HG03571 (cell line): ENCODE results near the gene CHSY3.
A peak's percentile ranks its signal among the peaks of the same experiment; 100 is the strongest.

Experiments
- ATAC-seq: cut with Tn5 transposase; IDR thresholded peaks from one replicate; pipeline ENCODE4 v1.9.1; 2021; ENCODE audit not compliant: unreplicated experiment

The CHSY3 gene

GRCh38 chr5:129904102-129904666 is at the start of gene CHSY3:
Gene CHSY3, plus strand, starts transcription at chr5:129904465.
- ATAC-seq: peak; percentile 62

DNA sequence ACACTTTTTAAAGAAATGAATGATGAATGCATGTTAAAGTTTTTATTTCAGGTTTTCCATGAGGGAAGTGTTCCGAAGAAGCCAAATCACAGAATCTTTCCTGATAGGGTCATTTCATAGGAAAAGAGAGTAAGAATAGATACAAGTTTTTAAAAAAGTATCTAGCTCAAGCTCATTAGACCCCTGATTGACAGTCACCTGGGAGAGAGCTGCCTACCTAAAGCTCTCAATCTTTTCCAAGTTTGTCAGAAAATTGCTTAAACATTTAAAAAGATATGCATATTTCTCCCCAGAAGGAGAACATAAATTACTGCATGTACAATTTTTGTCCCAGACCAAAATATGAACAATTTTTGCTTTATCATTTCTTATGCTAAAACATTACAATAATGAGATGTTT is 47.9 kb upstream of the CHSY3 start:
- no peak for ATAC-seq

GRCh38 chr5:129857116-129857515 is 47.1 kb upstream of the CHSY3 start:
- ATAC-seq: no peak

DNA sequence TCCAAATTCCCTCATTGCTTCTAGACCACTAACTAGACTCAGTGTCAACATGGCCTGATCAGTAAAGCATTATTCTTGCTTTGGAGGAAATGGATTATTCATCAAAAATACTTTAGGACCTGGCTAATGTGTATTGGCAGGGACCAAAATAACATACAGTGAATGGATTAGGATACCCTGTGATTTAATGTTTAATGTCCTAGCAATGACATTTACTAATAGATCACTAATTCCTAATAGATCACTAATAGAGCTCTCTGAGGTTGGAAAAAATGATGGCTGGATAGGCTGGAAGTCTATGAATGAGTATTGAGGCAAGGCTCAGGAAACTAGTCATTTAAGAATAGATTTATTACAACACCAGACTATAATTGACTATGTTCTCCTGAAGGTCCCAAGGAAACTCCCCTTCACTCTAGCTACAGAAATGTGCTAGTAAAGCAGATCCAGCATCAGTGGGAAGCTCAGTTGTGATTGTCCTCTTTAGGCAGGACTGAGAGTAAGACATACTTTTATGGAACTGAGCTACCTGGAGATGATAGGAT is 46.1 kb upstream of the CHSY3 start:
- ATAC-seq: no peak

DNA sequence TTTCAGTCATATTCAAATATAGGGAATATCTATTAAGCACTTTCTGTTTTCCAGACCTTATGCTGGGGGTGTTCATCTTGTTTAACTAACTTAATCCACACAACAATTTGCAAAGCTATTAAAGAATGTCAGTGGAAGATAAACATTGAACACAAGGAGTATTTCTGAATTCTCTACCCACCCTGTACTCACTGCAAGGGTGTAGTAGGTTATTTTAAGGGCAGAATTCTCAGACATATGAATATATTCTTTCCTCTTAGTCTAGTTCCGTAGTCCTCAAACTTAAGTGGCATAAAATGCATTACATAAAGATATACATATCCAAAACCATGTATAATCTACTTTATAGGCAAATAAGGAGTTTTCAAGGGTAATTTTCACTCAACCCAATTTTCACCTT is 19.9 kb upstream of the CHSY3 start:
- no peak for ATAC-seq

- ATAC-seq: no peak
Measured at GRCh38 chr5:129899454-129899853, 4.8 kb upstream of the CHSY3 start.

GRCh38 chr5:129902816-129903215 is 1.4 kb upstream of the CHSY3 start:
- no peak for ATAC-seq

GRCh38 chr5:129903466-129904101 is 681 bp upstream of the CHSY3 start:
- no peak for ATAC-seq

- peak; percentile 45 for ATAC-seq
Measured at GRCh38 chr5:129904667-129905472, 605 bp downstream of the CHSY3 start.

DNA sequence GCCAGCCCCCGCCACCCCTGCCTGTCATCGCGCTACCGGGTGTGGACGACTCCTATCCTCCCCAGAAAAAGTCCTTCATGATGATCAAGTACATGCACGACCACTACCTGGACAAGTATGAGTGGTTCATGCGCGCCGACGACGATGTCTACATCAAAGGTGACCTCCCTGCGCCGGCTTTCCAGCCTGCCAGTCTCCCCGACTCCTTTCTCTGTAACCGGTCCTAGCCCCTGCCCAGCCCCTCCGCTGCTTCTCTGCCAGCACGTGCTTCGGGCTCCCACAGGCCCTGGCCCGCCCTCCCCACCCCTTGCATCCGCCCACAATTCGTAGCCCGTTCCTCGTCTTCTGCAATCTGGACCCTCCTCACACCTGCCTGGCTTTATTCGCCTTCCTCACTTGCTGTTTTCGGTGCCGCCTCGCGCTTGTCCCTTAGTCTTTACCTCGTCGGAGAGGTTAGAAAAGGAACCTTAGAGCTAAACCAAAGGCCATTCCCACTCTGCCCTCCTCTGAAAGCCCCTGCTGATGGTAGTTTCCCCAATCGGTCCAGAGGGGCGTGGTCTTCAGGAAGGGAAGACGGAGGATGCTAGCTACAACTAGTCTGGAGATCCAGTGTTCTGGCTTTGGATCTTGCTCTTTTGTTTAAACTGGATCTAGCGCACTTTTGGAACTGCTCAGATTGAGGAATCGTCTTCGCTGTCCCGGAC is 1.4 kb downstream of the CHSY3 start:
- ATAC-seq: no peak

- ATAC-seq: no peak
Measured at GRCh38 chr5:129906177-129906887, 2.1 kb downstream of the CHSY3 start.

DNA sequence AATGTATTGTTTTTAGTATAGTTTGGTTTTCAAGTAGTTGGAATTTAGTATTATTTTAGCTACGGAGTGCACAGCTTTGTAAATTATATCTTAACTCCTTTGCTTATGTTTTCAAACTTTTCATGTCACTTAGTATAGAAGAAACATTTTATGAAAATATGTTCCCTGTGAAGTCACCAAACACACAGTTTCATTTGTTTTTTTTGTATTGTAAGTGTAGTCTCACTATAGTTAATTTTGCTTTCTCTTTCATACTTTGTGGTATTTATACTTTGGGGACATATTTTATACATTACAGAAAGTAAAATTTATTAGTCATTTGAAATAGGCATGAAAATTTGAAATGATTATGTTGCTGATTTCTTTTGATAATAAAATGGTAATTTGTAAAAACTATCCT is 5.0 kb downstream of the CHSY3 start:
- ATAC-seq: no peak

DNA sequence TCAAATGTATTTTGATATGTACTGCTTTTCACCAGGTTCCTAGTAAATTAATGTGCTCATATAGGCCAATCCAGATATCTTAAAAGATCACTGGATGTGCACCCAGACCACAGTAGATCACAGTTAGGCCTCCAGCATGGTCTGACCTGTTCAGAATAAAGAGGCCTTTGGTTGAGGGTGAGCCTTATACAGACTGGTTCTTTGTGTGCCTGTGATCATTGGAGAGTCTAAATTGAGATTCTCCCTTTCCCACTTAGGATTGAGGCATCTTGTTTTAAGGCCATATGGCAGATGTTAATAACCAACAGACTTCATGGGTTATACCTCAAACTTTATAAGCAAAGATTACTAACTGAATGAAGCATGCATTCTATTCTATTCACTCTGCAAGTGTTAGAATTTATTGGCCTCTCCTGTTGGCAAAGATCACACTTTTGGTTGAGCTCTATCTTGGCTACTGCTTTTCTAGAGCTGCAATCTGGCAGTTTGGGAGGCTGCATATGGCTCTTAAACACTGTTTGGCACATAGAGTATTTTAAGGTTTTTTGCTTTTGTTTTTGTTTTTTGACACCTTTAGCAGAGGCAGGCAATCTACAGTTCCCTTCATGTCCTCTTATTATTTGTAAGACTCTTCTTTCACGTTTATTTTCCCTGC is 8.5 kb downstream of the CHSY3 start:
- ATAC-seq: no peak

DNA sequence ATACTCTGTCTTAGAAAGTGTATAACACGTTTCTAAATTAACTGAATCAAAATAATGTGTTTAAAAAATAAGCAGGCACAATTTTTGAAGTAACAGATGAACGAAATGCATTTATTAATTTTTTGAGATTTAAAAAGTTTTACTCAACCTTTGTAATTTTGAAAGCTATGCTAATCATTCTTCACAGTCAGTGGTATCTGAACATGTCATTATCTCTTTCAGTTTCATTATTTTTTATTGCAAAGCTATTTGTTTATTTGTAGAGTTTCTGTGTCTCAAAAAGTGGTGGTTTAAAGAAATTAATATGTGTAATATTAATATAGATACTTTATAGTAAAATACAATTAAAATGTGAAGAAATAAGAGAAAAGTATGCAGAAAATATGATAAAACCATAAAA is 11.2 kb downstream of the CHSY3 start:
- ATAC-seq: no peak

- no peak for ATAC-seq
Measured at GRCh38 chr5:129917224-129917623, 13.0 kb downstream of the CHSY3 start.

- ATAC-seq: no peak
Measured at GRCh38 chr5:129921204-129921603, 16.9 kb downstream of the CHSY3 start.

DNA sequence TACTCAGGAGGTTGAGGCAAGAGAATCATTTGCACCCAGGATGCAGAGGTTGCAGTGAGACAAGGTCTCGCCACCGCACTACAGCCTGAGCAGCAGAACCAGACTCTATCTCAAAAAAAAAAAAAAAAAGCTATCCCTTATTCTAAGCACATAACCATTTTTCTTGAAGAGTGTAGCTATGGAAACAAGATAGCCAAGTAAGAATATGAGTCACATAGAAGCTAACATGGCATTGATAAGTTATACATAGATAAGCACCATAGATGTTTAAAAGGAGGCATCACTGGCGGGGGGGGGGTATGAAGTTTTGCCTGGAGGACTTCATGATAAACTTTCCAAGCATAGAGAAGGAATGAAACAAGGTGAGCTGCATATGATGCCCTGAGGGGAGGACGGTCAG is 26.0 kb downstream of the CHSY3 start:
- no peak for ATAC-seq

DNA sequence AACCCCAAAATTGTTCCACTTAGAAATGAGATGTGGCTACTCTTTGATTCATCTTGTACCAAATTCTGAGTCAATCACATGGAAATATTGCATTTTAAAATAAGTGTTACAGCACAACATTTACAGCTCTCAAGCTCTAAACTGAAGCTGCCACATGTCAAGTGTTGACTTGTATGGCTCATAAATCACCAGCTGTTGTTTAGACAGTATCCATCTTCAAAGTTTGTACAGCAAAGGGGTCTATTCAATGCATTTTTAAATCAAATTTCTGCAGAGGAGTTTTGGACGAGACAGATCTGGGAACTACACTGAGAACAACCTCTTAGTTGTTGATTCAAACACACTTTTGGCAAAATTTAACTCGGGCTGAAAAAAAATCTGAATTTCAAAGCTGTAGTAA is 31.4 kb downstream of the CHSY3 start:
- ATAC-seq: no peak

GRCh38 chr5:129938077-129938476 is 33.8 kb downstream of the CHSY3 start:
- ATAC-seq: no peak

DNA sequence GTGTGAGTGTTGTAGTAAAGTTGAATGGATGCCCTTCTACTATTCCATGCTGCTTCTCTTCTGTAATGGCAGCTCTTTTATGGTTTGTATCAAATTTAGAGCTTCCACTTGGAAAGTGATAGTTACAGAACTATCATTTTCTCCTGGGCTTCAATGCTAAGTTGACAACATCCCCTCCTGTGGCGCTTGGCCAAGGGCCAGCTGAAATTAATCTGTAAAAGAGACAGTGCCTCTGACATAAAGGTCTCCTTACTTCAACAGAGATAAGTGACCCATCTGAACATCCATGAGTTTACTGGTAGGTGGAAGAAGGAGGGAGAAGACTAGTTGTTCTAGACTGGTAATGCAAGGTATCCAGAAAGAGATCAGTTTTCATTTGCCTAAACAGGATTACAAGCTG is 39.7 kb downstream of the CHSY3 start:
- no peak for ATAC-seq
